Nephron progenitor cell (in vitro differentiated cells): ENCODE results near the gene ALPG.
A peak's percentile ranks its signal among the peaks of the same experiment; 100 is the strongest.
"Not testable (repeated sequence)": the region's sequence is repeated elsewhere in the genome, so short reads cannot be mapped to it uniquely, and the experiment has no call there.

Experiments used
- DNase-seq: peaks from one replicate; pipeline ENCODE4 v3.0.0; 2021
- H3K27ac Mint-ChIP-seq: 2 replicates; pipeline ENCODE4 v1.8.0; 2021; ENCODE audit warnings: mild to moderate bottlenecking, moderate library complexity, mixed read lengths
- H3K27me3 Mint-ChIP-seq: 2 replicates; pipeline ENCODE4 v1.8.0; 2021; ENCODE audit warnings: mild to moderate bottlenecking, low read depth, mixed read lengths; ENCODE audit not compliant: poor library complexity
- H3K36me3 Mint-ChIP-seq: 2 replicates; pipeline ENCODE4 v1.8.0; 2021; ENCODE audit warnings: low read depth, mixed read lengths
- H3K4me1 Mint-ChIP-seq: 2 replicates; pipeline ENCODE4 v1.8.0; 2021; ENCODE audit warnings: mixed read lengths
- H3K4me3 Mint-ChIP-seq: 2 replicates; pipeline ENCODE4 v1.8.0; 2021; ENCODE audit warnings: mild to moderate bottlenecking, moderate library complexity, mixed read lengths
- H3K9me3 Mint-ChIP-seq: 2 replicates; pipeline ENCODE4 v1.8.0; 2021; ENCODE audit warnings: mild to moderate bottlenecking, moderate library complexity, mixed read lengths
- TF ChIP-seq, protein P1 (sequence below): fragments of 200-600 bp; sonication (generic); IDR thresholded peaks from 2 replicates; pipeline ENCODE4 v1.5.0; 2021; ENCODE audit warnings: antibody characterized with exemption

ALPG gene

DNA sequence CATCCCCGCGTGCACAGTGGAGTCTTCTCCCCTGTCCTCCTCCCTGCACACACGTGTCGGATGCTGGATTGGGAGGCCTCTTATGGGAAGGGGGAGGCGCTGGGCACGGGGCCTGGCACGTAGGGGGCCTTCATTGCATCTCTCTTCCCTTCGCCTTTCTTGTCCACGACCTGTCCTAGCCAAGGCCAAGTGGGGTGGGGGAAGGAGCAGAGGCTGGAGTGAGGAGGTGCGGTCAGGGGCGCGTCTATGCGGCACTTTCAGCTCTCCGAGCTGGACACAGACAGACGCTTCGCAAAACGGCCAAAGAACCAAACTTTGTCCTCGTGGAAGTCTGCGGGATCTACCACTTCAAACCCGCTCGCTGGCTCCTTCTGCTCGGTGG, 13.4 kb downstream of the ALPG start:
- peaks cover 11% of the 10 kb centered on the region for H3K36me3 Mint-ChIP-seq
- peaks cover 99% of the 10 kb centered on the region for H3K27me3 Mint-ChIP-seq
- H3K27ac Mint-ChIP-seq: no peak overlapping the region
- no peak for DNase-seq
- TF ChIP-seq, protein P1, sequence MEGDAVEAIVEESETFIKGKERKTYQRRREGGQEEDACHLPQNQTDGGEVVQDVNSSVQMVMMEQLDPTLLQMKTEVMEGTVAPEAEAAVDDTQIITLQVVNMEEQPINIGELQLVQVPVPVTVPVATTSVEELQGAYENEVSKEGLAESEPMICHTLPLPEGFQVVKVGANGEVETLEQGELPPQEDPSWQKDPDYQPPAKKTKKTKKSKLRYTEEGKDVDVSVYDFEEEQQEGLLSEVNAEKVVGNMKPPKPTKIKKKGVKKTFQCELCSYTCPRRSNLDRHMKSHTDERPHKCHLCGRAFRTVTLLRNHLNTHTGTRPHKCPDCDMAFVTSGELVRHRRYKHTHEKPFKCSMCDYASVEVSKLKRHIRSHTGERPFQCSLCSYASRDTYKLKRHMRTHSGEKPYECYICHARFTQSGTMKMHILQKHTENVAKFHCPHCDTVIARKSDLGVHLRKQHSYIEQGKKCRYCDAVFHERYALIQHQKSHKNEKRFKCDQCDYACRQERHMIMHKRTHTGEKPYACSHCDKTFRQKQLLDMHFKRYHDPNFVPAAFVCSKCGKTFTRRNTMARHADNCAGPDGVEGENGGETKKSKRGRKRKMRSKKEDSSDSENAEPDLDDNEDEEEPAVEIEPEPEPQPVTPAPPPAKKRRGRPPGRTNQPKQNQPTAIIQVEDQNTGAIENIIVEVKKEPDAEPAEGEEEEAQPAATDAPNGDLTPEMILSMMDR: no peak
- H3K4me1 Mint-ChIP-seq: peaks cover 11% of the 10 kb centered on the region
- peaks cover 27% of the 10 kb centered on the region for H3K9me3 Mint-ChIP-seq
- peak overlapping the region; percentile 71 for H3K4me3 Mint-ChIP-seq

DNA sequence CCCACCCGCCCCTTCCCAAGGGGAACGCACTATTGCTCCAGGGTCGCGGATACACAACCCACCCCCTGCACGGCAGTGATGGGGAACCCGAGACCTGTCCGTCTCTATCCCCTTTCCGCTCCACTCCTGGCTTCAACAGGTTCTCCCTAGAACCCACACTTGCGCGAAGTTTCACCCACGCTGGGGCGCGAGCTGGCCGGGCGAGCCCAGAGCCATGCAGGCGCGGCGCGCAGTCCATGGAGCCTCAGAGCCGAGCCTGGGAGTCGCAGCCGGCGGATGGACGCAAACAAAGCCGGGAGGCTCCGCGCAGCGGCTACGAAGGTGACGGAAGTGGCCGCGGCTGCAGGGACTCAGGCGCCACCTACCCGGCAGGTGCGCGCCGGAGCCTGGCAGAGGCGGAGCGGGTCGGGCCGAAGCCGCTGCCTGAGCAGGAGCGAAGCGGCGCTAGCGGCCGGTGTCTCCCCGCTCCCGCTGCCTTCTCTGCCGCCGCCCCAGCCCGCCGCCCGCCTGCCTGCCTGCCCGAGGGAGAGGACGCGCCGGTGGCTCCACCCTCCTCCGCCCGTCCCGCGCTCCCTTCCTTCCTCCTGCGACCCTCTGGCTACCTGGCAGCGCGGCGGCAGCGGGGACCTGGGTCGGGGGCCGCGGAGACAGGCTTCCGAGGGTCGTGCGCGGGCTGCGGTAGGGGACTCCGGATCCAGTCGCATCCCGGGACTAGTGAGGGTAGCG, 14.0 kb downstream of the ALPG start:
- DNase-seq: peak; percentile 71
- Mint-ChIP-seq H3K27ac (no peak overlapping the region), H3K9me3 (peaks cover 27% of the 10 kb centered on the region), H3K27me3 (peaks cover 99% of the 10 kb centered on the region), H3K36me3 (peaks cover 11% of the 10 kb centered on the region), H3K4me1 (peaks cover 11% of the 10 kb centered on the region), H3K4me3 (peak overlapping the region; percentile 71)
- TF ChIP-seq, protein P1: no peak

DNA sequence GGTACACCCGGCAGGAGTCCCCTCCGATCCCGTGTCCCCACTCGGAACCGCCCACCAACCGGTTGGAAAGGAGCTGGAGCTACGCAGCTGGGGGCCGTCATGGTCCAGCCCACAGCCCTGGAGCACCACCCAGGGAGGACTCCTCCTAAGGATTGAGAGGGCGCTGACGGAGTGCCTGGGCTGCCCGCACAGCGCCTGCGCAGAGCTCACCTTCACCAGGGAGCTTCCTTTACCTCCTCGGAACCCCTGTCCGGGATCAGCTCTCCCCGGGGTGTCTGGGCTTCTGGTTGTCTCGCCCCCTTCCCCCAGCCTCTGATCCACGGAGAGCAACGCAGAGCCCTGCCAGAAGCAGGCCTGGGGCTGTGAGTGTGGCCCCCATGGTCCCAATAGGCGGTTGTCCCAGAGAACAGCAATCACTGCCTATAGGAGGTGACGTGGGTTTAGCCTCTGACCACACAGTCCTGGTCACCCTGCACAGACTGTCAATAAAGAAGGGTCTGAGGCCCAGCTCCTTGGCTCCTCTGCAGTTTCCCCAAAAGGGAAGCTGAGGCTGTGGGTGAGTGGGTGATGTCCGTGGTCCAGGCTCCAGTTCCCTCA, 14.6 kb downstream of the ALPG start:
- TF ChIP-seq, protein P1: no peak
- DNase-seq: peak; percentile 33
- no peak overlapping the region for H3K27ac Mint-ChIP-seq
- peaks cover 27% of the 10 kb centered on the region for H3K9me3 Mint-ChIP-seq
- peaks cover 99% of the 10 kb centered on the region for H3K27me3 Mint-ChIP-seq
- no peak overlapping the region for H3K4me3 Mint-ChIP-seq
- H3K36me3 Mint-ChIP-seq: peaks cover 11% of the 10 kb centered on the region
- H3K4me1 Mint-ChIP-seq: peaks cover 11% of the 10 kb centered on the region

DNA sequence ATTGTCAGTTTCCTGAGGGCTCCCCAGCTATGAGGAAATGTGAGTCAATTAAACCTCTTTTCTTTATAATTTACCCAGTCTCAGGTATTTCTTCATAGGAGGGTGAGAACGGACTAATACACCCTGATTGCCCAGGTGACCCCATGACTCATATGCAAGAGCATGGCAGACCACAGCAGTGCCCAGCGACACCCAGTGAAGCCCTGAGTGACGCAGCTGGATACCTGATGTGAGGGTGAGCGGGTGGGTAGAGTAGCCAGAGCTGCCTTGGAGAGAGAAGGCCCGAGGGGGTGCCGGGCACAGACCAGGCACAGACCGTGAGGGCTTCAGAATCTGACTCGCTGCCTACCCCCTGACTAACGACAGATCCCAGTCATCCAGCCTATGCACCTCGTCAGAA, 15.4 kb downstream of the ALPG start:
- TF ChIP-seq, protein P1: no peak
- peaks cover 11% of the 10 kb centered on the region for H3K4me1 Mint-ChIP-seq
- peak overlapping the region; percentile 31 for H3K4me3 Mint-ChIP-seq
- peaks cover 94% of the 10 kb centered on the region for H3K27me3 Mint-ChIP-seq
- DNase-seq: no peak
- H3K36me3 Mint-ChIP-seq: peaks cover 11% of the 10 kb centered on the region
- no peak overlapping the region for H3K27ac Mint-ChIP-seq
- H3K9me3 Mint-ChIP-seq: peaks cover 27% of the 10 kb centered on the region

DNA sequence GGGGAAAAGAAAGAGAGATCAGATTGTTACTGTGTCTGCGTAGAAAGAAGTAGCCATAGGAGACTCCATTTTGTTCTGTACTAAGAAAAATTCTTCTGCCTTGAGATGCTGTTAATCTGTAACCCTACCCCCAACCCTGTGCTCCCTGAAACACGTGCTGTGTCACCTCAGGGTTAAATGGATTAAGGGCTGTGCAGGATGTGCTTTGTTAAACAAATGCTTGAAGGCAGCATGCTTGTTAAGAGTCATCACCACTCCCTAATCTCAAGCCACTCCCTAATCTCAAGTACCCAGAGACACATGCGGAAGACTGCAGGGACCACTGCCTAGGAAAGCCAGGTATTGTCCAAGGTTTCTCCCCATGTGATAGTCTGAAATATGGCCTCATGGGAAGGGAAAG, 16.4 kb downstream of the ALPG start:
- H3K4me3 Mint-ChIP-seq, H3K27ac Mint-ChIP-seq, DNase-seq: not testable (repeated sequence)
- H3K36me3 Mint-ChIP-seq: peaks cover 11% of the 10 kb centered on the region
- H3K4me1 Mint-ChIP-seq: peaks cover 11% of the 10 kb centered on the region
- peaks cover 27% of the 10 kb centered on the region for H3K9me3 Mint-ChIP-seq
- peaks cover 84% of the 10 kb centered on the region for H3K27me3 Mint-ChIP-seq

DNA sequence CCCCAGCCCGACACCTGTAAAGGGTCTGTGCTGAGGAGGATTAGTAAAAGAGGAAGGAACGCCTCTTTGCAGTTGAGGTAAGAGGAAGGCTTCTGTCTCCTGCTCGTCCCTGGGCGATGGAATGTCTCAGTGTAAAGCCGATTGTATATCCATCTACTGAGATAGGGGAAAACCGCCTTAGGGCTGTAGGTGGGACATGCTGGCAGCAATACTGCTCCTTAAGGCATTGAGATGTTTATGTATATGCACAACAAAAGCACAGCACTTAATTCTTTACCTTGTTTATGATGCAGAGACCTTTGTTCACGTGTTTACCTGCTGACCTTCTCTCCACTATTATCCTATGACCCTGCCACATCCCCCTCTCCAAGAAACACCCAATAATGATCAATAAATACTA, 16.8 kb downstream of the ALPG start:
- not testable (repeated sequence) for DNase-seq, H3K4me1 Mint-ChIP-seq, H3K4me3 Mint-ChIP-seq, H3K27ac Mint-ChIP-seq
- Mint-ChIP-seq H3K27me3 (peaks cover 81% of the 10 kb centered on the region), H3K9me3 (peaks cover 27% of the 10 kb centered on the region), H3K36me3 (peaks cover 11% of the 10 kb centered on the region)
